Measurements from ENCODE around the gene CPNE5. TPM values are rescaled to one million over a fixed set of nuclear protein-coding genes. Genes with fewer than 3 reads are reported as not detected.

Gene CPNE5
- polyA plus RNA-seq, 3 donors, result 0.47 to 0.85 (median 0.82) TPM

DNA sequence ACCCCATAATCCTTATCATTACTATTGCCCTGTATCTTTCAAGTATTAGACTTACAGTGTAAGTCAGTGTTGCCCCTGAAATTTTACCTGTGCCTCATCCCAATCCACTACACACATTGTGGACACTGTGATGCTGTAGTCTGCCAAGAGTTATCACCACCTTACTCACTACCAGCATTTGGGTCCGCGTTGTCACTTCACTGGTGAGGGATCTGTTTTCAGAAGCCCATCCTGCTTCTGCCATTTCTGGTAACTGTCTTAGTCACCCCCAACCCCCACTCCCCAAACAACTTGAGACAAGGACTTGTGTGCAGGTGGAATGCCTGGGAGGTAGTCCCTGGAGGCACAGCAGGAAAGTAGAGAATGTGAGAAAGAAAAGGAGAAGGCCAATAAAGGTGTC is 147.6 kb downstream of the CPNE5 start:
- no peaks in the 10 kb centered on the region for H3K27me3 ChIP-seq (ENCODE audit: control insufficient read depth in 2 of 2, insufficient read depth in 2 of 2, low read length in 2 of 2)
- H3K9ac ChIP-seq (ENCODE audit: insufficient read depth, low read length, poor library complexity, severe bottlenecking), result no peak overlapping the region
- peak overlapping the region in 1 of 2 donors; percentile 81 for H3K27ac ChIP-seq (ENCODE audit: low read depth in 1 of 2, low read length in 2 of 2)
- Mint-ChIP-seq H3K36me3 (peaks cover 12 to 19% of the 10 kb centered on the region in 2 donors), H3K4me3 (no peak overlapping the region), H3K9me3 (peaks cover 0 to 2% (median 0%) of the 10 kb centered on the region in 7 donors), H3K27ac (peak overlapping the region; percentile 34 to 91 (median 77)), H3K4me1 (peaks cover 35% of the 10 kb centered on the region), H3K27me3 (ENCODE audit: low read depth in 3 of 3) (peaks cover 0 to 2% (median 0%) of the 10 kb centered on the region in 3 donors)
- no peak for DNase-seq
- intact Hi-C loops (cut with micrococcal nuclease), result no loop called here
- peaks cover under 1% of the 10 kb centered on the region for H3K79me2 ChIP-seq (ENCODE audit: insufficient read depth, low read length)
- H3K4me2 ChIP-seq (replicated peaks; ENCODE audit: extremely low read depth, low read length, poor library complexity, severe bottlenecking), result peak overlapping the region; percentile 24
- TF ChIP-seq, protein P1, sequence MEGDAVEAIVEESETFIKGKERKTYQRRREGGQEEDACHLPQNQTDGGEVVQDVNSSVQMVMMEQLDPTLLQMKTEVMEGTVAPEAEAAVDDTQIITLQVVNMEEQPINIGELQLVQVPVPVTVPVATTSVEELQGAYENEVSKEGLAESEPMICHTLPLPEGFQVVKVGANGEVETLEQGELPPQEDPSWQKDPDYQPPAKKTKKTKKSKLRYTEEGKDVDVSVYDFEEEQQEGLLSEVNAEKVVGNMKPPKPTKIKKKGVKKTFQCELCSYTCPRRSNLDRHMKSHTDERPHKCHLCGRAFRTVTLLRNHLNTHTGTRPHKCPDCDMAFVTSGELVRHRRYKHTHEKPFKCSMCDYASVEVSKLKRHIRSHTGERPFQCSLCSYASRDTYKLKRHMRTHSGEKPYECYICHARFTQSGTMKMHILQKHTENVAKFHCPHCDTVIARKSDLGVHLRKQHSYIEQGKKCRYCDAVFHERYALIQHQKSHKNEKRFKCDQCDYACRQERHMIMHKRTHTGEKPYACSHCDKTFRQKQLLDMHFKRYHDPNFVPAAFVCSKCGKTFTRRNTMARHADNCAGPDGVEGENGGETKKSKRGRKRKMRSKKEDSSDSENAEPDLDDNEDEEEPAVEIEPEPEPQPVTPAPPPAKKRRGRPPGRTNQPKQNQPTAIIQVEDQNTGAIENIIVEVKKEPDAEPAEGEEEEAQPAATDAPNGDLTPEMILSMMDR (IDR thresholded peaks at IDR 0.05), result no peak
- H3K9me3 ChIP-seq (replicated peaks in 1 of 2; ENCODE audit: control insufficient read depth in 1 of 2, insufficient read depth in 1 of 2, low read length in 2 of 2), result no peaks in the 10 kb centered on the region
- peaks cover 6% of the 10 kb centered on the region for H4K20me1 ChIP-seq (ENCODE audit: insufficient read depth, low read length)
- peaks cover 3 to 10% of the 10 kb centered on the region in 2 donors for H3K36me3 ChIP-seq (replicated peaks in 1 of 2; ENCODE audit: control insufficient read depth in 1 of 2, insufficient read depth in 2 of 2, low read length in 2 of 2)
- H3K4me1 ChIP-seq (ENCODE audit: control insufficient read depth in 1 of 2, insufficient read depth in 2 of 2, low read length in 2 of 2), result peaks cover 25 to 34% of the 10 kb centered on the region in 2 donors
- no peak overlapping the region for H3K4me3 ChIP-seq (replicated peaks in 1 of 3; ENCODE audit: low read depth in 2 of 3, low read length in 3 of 3)
- no CpG with 5 or more reads among the region's 2 CpGs for WGBS (ENCODE audit: insufficient coverage)
- no peak overlapping the region for H2AFZ ChIP-seq (ENCODE audit: insufficient read depth, low read depth, low read length, poor library complexity, severe bottlenecking)

DNA sequence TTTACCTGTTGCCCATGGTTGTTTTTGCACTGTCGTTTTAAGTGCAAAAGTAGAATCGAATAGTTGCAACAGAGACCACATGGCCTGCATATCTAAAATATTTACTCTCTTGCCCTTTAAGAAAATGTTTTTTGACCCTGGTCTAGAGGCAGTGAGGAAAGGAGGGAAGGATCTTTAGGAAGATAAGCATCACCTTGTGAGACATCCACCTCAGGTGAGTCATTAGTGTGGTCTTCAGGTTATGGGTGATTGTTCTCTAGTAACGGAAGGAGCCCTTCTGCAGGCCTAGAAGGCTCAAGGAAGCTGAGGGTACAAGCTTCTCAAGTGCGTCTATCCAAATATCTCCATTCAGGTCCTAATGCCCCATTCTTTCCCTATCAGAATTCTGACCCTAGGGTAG is 148.2 kb downstream of the CPNE5 start:
- Mint-ChIP-seq H3K4me1 (peaks cover 35% of the 10 kb centered on the region), H3K27me3 (ENCODE audit: low read depth in 3 of 3) (peaks cover 0 to 2% (median 0%) of the 10 kb centered on the region in 3 donors), H3K4me3 (no peak overlapping the region), H3K9me3 (peaks cover 0 to 2% (median 0%) of the 10 kb centered on the region in 7 donors), H3K36me3 (peaks cover 17 to 25% of the 10 kb centered on the region in 2 donors), H3K27ac (peak overlapping the region in 3 of 7 donors; percentile 34 to 70 (median 43))
- H3K36me3 ChIP-seq (replicated peaks in 1 of 2; ENCODE audit: control insufficient read depth in 1 of 2, insufficient read depth in 2 of 2, low read length in 2 of 2), result peaks cover 3 to 16% of the 10 kb centered on the region in 2 donors
- intact Hi-C loops (cut with micrococcal nuclease), result no loop called here
- H3K4me3 ChIP-seq (replicated peaks in 1 of 3; ENCODE audit: low read depth in 2 of 3, low read length in 3 of 3), result no peak overlapping the region
- no peaks in the 10 kb centered on the region for H3K27me3 ChIP-seq (ENCODE audit: control insufficient read depth in 2 of 2, insufficient read depth in 2 of 2, low read length in 2 of 2)
- peaks cover 12% of the 10 kb centered on the region for H4K20me1 ChIP-seq (ENCODE audit: insufficient read depth, low read length)
- peaks cover 28 to 34% of the 10 kb centered on the region in 2 donors for H3K4me1 ChIP-seq (ENCODE audit: control insufficient read depth in 1 of 2, insufficient read depth in 2 of 2, low read length in 2 of 2)
- no peaks in the 10 kb centered on the region for H3K9me3 ChIP-seq (replicated peaks in 1 of 2; ENCODE audit: control insufficient read depth in 1 of 2, insufficient read depth in 1 of 2, low read length in 2 of 2)
- no peak overlapping the region for H3K9ac ChIP-seq (ENCODE audit: insufficient read depth, low read length, poor library complexity, severe bottlenecking)
- TF ChIP-seq, protein P1 (IDR thresholded peaks at IDR 0.05), result no peak
- no CpG with 5 or more reads among the region's 4 CpGs for WGBS (ENCODE audit: insufficient coverage)
- H3K27ac ChIP-seq (ENCODE audit: low read depth in 1 of 2, low read length in 2 of 2), result peak overlapping the region in 1 of 2 donors; percentile 81
- no peak overlapping the region for H3K4me2 ChIP-seq (replicated peaks; ENCODE audit: extremely low read depth, low read length, poor library complexity, severe bottlenecking)
- peaks cover 4% of the 10 kb centered on the region for H3K79me2 ChIP-seq (ENCODE audit: insufficient read depth, low read length)
- H2AFZ ChIP-seq (ENCODE audit: insufficient read depth, low read depth, low read length, poor library complexity, severe bottlenecking), result no peak overlapping the region
- DNase-seq, result no peak

Other genes with a start within 250 kb of the CPNE5 start
- gene SRSF3, start 245.1 kb downstream of the CPNE5 start, polyA plus RNA-seq, result 100 to 1,000 TPM; 293 to 341 (median 297) TPM
- gene CDKN1A, start 160.7 kb downstream of the CPNE5 start, polyA plus RNA-seq, result 1,000 to 10,000 TPM in 1 of 3 donors, 100 to 1,000 TPM in 2; 117 to 1,223 (median 144) TPM
- gene RAB44, start 141.6 kb downstream of the CPNE5 start, polyA plus RNA-seq, result 10 to 100 TPM in 1 of 3 donors, 1 to 10 TPM in 2; 1.5 to 18.0 (median 1.9) TPM
- 1 to 10 TPM; 2.0 to 7.6 (median 5.9) TPM for gene PPIL1, start 35.4 kb upstream of the CPNE5 start, polyA plus RNA-seq
- 10 to 100 TPM; 19.2 to 37.5 (median 29.2) TPM for gene C6orf89, start 46.5 kb upstream of the CPNE5 start, polyA plus RNA-seq
- under 1 TPM in 1 of 3 donors, not detected in 2; 0.22 TPM for gene PI16, start 115.3 kb upstream of the CPNE5 start, polyA plus RNA-seq
- gene MTCH1, start 146.8 kb upstream of the CPNE5 start, polyA plus RNA-seq, result 100 to 1,000 TPM; 111 to 118 (median 111) TPM
- gene FGD2, start 166.2 kb upstream of the CPNE5 start, polyA plus RNA-seq, result 100 to 1,000 TPM in 1 of 3 donors, 10 to 100 TPM in 2; 25.3 to 356 (median 50.0) TPM

Data from CD14-positive monocyte (primary cell).